Astrocyte (in vitro differentiated cells and primary cell): ENCODE data around the gene BHLHA15. TPM values are rescaled to one million over a fixed set of nuclear protein-coding genes. Genes with fewer than 3 reads are reported as not detected.

ENCODE experiments used
- DNase-seq: peaks from one replicate; pipeline ENCODE4 v3.0.0-alpha.2; 2010; ENCODE audit warnings: low read depth
- FAIRE-seq: peaks from 2 replicates; lab custom pipeline; 2011; peaks lifted over from hg19 to GRCh38; lab: Jason Lieb, UNC
- H2AFZ ChIP-seq: 2 replicates; pipeline ENCODE4 v1.6.0; 2012; ENCODE audit warnings: low read depth, low read length, inconsistent platforms
- H3K27ac ChIP-seq: 2 replicates; pipeline ENCODE4 v1.5.1; 2011; ENCODE audit warnings: low read depth, low read length, inconsistent platforms
- H3K27me3 ChIP-seq: 2 replicates; pipeline ENCODE4 v1.6.0; 2011; ENCODE audit warnings: low read length, inconsistent platforms; ENCODE audit not compliant: insufficient read depth
- H3K36me3 ChIP-seq: 2 replicates; pipeline ENCODE4 v1.5.1; 2011; ENCODE audit warnings: low read length, inconsistent platforms; ENCODE audit not compliant: insufficient read depth
- H3K4me1 ChIP-seq: 2 replicates; pipeline ENCODE4 v1.5.1; 2011; ENCODE audit warnings: low read length, inconsistent platforms; ENCODE audit not compliant: insufficient read depth
- H3K4me2 ChIP-seq: 2 replicates; pipeline ENCODE4 v1.6.0; 2012; ENCODE audit warnings: low read length, inconsistent platforms
- H3K4me3 ChIP-seq: 2 replicates; pipeline ENCODE4 v1.5.1; 2011; ENCODE audit warnings: low read depth, mild to moderate bottlenecking, low read length, inconsistent platforms; ENCODE audit not compliant: insufficient read depth
- H3K79me2 ChIP-seq: 2 replicates; pipeline ENCODE4 v1.6.0; 2012; ENCODE audit warnings: mild to moderate bottlenecking, low read length, inconsistent platforms; ENCODE audit not compliant: insufficient read depth
- H3K9ac ChIP-seq: 2 replicates; pipeline ENCODE4 v1.6.0; 2012; ENCODE audit warnings: mild to moderate bottlenecking, low read length, inconsistent platforms
- H3K9me3 ChIP-seq: 2 replicates; pipeline ENCODE4 v1.5.1; 2012; ENCODE audit warnings: low read depth, mild to moderate bottlenecking, low read length, inconsistent platforms; ENCODE audit not compliant: insufficient read depth
- H4K20me1 ChIP-seq: 2 replicates; pipeline ENCODE4 v1.6.0; 2012; ENCODE audit warnings: low read length, inconsistent platforms; ENCODE audit not compliant: insufficient read depth
- H3K27ac Mint-ChIP-seq: one replicate; pipeline ENCODE4 v1.8.0; 2021; ENCODE audit warnings: mild to moderate bottlenecking, mixed read lengths; ENCODE audit not compliant: unreplicated experiment
- H3K27me3 Mint-ChIP-seq: one replicate; pipeline ENCODE4 v1.8.0; 2021; ENCODE audit warnings: low read depth, mixed read lengths; ENCODE audit not compliant: unreplicated experiment
- H3K36me3 Mint-ChIP-seq: one replicate; pipeline ENCODE4 v1.8.0; 2021; ENCODE audit warnings: low read depth, mixed read lengths; ENCODE audit not compliant: unreplicated experiment
- H3K4me1 Mint-ChIP-seq: one replicate; pipeline ENCODE4 v1.8.0; 2021; ENCODE audit warnings: low read depth, mixed read lengths; ENCODE audit not compliant: unreplicated experiment
- H3K4me3 Mint-ChIP-seq: one replicate; pipeline ENCODE4 v1.8.0; 2021; ENCODE audit warnings: mild to moderate bottlenecking, moderate library complexity, mixed read lengths; ENCODE audit not compliant: unreplicated experiment
- H3K9me3 Mint-ChIP-seq: one replicate; pipeline ENCODE4 v1.8.0; 2021; ENCODE audit warnings: mild to moderate bottlenecking, mixed read lengths; ENCODE audit not compliant: unreplicated experiment
- CTCF ChIP-seq: IDR thresholded peaks from 2 replicates; pipeline ENCODE4 v1.5.1; 2011; ENCODE audit warnings: low read depth, mild to moderate bottlenecking, inconsistent platforms, low read length, moderate library complexity; ENCODE audit not compliant: insufficient read depth
- EZH2 ChIP-seq: IDR thresholded peaks from 2 replicates; pipeline ENCODE4 v1.6.1; 2012; ENCODE audit warnings: mild to moderate bottlenecking, low read length, inconsistent platforms; ENCODE audit not compliant: insufficient read depth
- total RNA-seq: library from RNA; stranded (reverse); gene quantifications from 2 replicates; pipeline ENCODE4 v1.2.1, GENCODE V29; 2021

The BHLHA15 gene
- total RNA-seq, 1 donor from 2014 or later: 0.57 TPM

- Histone ChIP-seq H3K9ac (no peak overlapping the region), H3K36me3 (no peaks in the 10 kb centered on the region), H3K27me3 (no peaks in the 10 kb centered on the region), H3K9me3 (no peaks in the 10 kb centered on the region), H3K79me2 (no peaks in the 10 kb centered on the region), H3K4me3 (no peak overlapping the region), H3K27ac (no peak overlapping the region), H4K20me1 (no peaks in the 10 kb centered on the region), H3K4me2 (no peak overlapping the region), H3K4me1 (no peaks in the 10 kb centered on the region), H2AFZ (no peak overlapping the region)
- Mint-ChIP-seq H3K9me3 (no peaks in the 10 kb centered on the region), H3K27me3 (no peaks in the 10 kb centered on the region), H3K36me3 (peaks cover 6% of the 10 kb centered on the region), H3K4me3 (no peak overlapping the region), H3K27ac (no peak overlapping the region), H3K4me1 (no peaks in the 10 kb centered on the region)
- FAIRE-seq: no peak
- DNase-seq: no peak
- TF ChIP-seq CTCF (no peak), EZH2 (no peak)
Observed at GRCh38 chr7:98224701-98225181, 13.5 kb downstream of the BHLHA15 start.

- Mint-ChIP-seq H3K9me3 (no peaks in the 10 kb centered on the region), H3K27ac (no peak overlapping the region), H3K4me1 (no peaks in the 10 kb centered on the region), H3K27me3 (no peaks in the 10 kb centered on the region), H3K4me3 (no peak overlapping the region), H3K36me3 (peaks cover 5% of the 10 kb centered on the region)
- Histone ChIP-seq H3K27me3 (no peaks in the 10 kb centered on the region), H3K27ac (no peak overlapping the region), H4K20me1 (no peaks in the 10 kb centered on the region), H3K9ac (no peak overlapping the region), H3K79me2 (no peaks in the 10 kb centered on the region), H3K9me3 (no peaks in the 10 kb centered on the region), H3K4me3 (no peak overlapping the region), H3K4me2 (no peak overlapping the region), H2AFZ (no peak overlapping the region), H3K36me3 (no peaks in the 10 kb centered on the region), H3K4me1 (no peaks in the 10 kb centered on the region)
- DNase-seq (no peak), FAIRE-seq (no peak)
- no peak for TF ChIP-seq EZH2
- TF ChIP-seq CTCF: no peak
Observed at GRCh38 chr7:98225913-98226614, 14.8 kb downstream of the BHLHA15 start.

- no peaks in the 10 kb centered on the region for H3K36me3 ChIP-seq
- no peaks in the 10 kb centered on the region for H3K79me2 ChIP-seq
- DNase-seq (no peak), FAIRE-seq (no peak)
- H3K27me3 Mint-ChIP-seq: no peaks in the 10 kb centered on the region
- no peak overlapping the region for H3K9ac ChIP-seq
- no peaks in the 10 kb centered on the region for H4K20me1 ChIP-seq
- no peak overlapping the region for H3K27ac Mint-ChIP-seq
- H3K9me3 ChIP-seq: no peaks in the 10 kb centered on the region
- no peak for TF ChIP-seq CTCF
- TF ChIP-seq EZH2: no peak
- H3K4me1 ChIP-seq: no peaks in the 10 kb centered on the region
- no peak overlapping the region for H3K4me2 ChIP-seq
- peaks cover 5% of the 10 kb centered on the region for H3K36me3 Mint-ChIP-seq
- H3K27ac ChIP-seq: no peak overlapping the region
- no peaks in the 10 kb centered on the region for H3K4me1 Mint-ChIP-seq
- no peak overlapping the region for H3K4me3 Mint-ChIP-seq
- no peaks in the 10 kb centered on the region for H3K9me3 Mint-ChIP-seq
- no peak overlapping the region for H3K4me3 ChIP-seq
- H3K27me3 ChIP-seq: no peaks in the 10 kb centered on the region
- H2AFZ ChIP-seq: no peak overlapping the region
Observed at GRCh38 chr7:98227939-98228338, 16.7 kb downstream of the BHLHA15 start.
